K562 (cell line): ENCODE measurements around the gene CERS1. TPM values are rescaled to one million over a fixed set of nuclear protein-coding genes. Genes with fewer than 3 reads are reported as not detected.

ENCODE experiments used
- ATAC-seq: fragments of 200-7000 bp; cut with Tn5 transposase; 3 replicates; pipeline ENCODE4 v1.9.1; 2020; ENCODE audit warnings: moderate library complexity
- BruUV-seq: library from RNA; stranded (reverse); fragments of 400-500 nt; replicated peaks from 2 replicates; lab custom pipeline; 2021; lab: Mats Ljungman, UMichigan
- CTCF ChIA-PET: fragments of 300-600 bp; formaldehyde crosslinking; extraction: SDS; loops from one replicate; lab custom pipeline; 2021; ENCODE audit warnings: low intra/inter-chr PET ratio; lab: Yijun Ruan, JAX
- POLR2A ChIA-PET: fragments of 300-600, 350-650 bp; sonication (Branson Sonifier 250); formaldehyde crosslinking; extraction: SDS; loops from one replicate; lab custom pipeline; 2021; ENCODE audit warnings: antibody characterized with exemption, inconsistent platforms; lab: Yijun Ruan, JAX
- DNase-seq, 4 experiments: peaks; one replicate each; pipeline versions ENCODE4 v3.0.0 to v3.0.0-alpha.2; 2011 to 2018; ENCODE audit warnings: low spot score in 3 of 4, mixed read lengths in 3 of 4; ENCODE audit errors: extremely low read depth in 1 of 4
- FAIRE-seq: peaks from 2 replicates; lab custom pipeline; 2011; peaks lifted over from hg19 to GRCh38; lab: Jason Lieb, UNC
- H2AFZ ChIP-seq: 2 replicates; pipeline ENCODE4 v1.6.0; 2011; ENCODE audit warnings: low read depth, low read length, control low read depth, inconsistent platforms
- H3K27ac ChIP-seq: fragments of 200-600 bp; 3 replicates; pipeline ENCODE4 v1.8.0; 2011; ENCODE audit warnings: low read depth, mild to moderate bottlenecking, control low read depth, inconsistent platforms, low read length, moderate library complexity, mixed read lengths; ENCODE audit errors: extremely low read depth
- H3K27me3 ChIP-seq, 2 experiments: fragments of 300-600 bp in 1 of 2; 2 replicates in 1 of 2; 3 replicates in 1 of 2; pipeline versions ENCODE4 v1.6.0 to v1.8.0; 2011; ENCODE audit warnings: inconsistent platforms in 2 of 2, low read length in 2 of 2, mild to moderate bottlenecking in 1 of 2, mixed read lengths in 1 of 2, moderate library complexity in 1 of 2; ENCODE audit not compliant: control insufficient read depth in 2 of 2, insufficient read depth in 2 of 2
- H3K36me3 ChIP-seq: fragments of 300-600 bp; 3 replicates; pipeline ENCODE4 v1.8.0; 2011; ENCODE audit warnings: mild to moderate bottlenecking, low read length, inconsistent platforms; ENCODE audit not compliant: control insufficient read depth, insufficient read depth
- H3K4me1 ChIP-seq, 2 experiments: fragments of 200-600 bp in 1 of 2; replicated peaks in 1 of 2; 2 replicates in 1 of 2; 3 replicates in 1 of 2; pipeline versions ENCODE4 v1.5.1 to v1.8.0; 2011; ENCODE audit warnings: inconsistent platforms in 2 of 2, low read length in 2 of 2, mild to moderate bottlenecking in 1 of 2, mixed read lengths in 1 of 2, moderate library complexity in 1 of 2; ENCODE audit not compliant: control insufficient read depth in 2 of 2, insufficient read depth in 2 of 2
- H3K4me2 ChIP-seq: 2 replicates; pipeline ENCODE4 v1.6.1; 2011; ENCODE audit warnings: low read length, control low read depth, inconsistent platforms, mixed read lengths; ENCODE audit not compliant: insufficient read depth
- H3K4me3 ChIP-seq: fragments of 200-600 bp; sonication (generic), shearing (Covaris generic); 2 replicates; pipeline ENCODE4 v1.5.1; 2016; ENCODE audit warnings: control low read depth, inconsistent platforms
- H3K79me2 ChIP-seq: fragments of 200-600 bp; 3 replicates; pipeline ENCODE4 v1.8.0; 2011; ENCODE audit warnings: low read length, inconsistent platforms; ENCODE audit not compliant: control insufficient read depth, insufficient read depth
- H3K9ac ChIP-seq, 2 experiments: 2 replicates each; pipeline versions ENCODE4 v1.6.0 to v1.6.1; 2011; ENCODE audit warnings: low read depth in 2 of 2, low read length in 2 of 2, control low read depth in 1 of 2, inconsistent platforms in 1 of 2, mild to moderate bottlenecking in 1 of 2, mixed read lengths in 1 of 2; ENCODE audit not compliant: insufficient read depth in 1 of 2
- H3K9me1 ChIP-seq: one replicate; pipeline ENCODE4 v1.6.0; 2011; ENCODE audit warnings: inconsistent platforms, mild to moderate bottlenecking, low read length, moderate library complexity; ENCODE audit not compliant: control insufficient read depth, insufficient read depth
- H3K9me3 ChIP-seq: replicated peaks from 2 replicates; pipeline ENCODE4 v1.5.1; 2011; ENCODE audit warnings: low read depth, low read length, inconsistent platforms; ENCODE audit not compliant: control insufficient read depth, insufficient read depth
- H4K20me1 ChIP-seq: replicated peaks from 2 replicates; pipeline ENCODE4 v1.6.1; 2011; ENCODE audit warnings: low read length, inconsistent platforms, mixed read lengths; ENCODE audit not compliant: control insufficient read depth, insufficient read depth
- GTF2A2 ChIP-seq: IDR thresholded peaks from 2 replicates; pipeline ENCODE4 v1.6.1; 2016; ENCODE audit warnings: mild to moderate bottlenecking, missing genetic modification characterization, missing compliant biosample characterization
- KLF1 ChIP-seq: fragments of 450-650 bp; IDR thresholded peaks from 2 replicates; pipeline ENCODE4 v1.6.1; 2016; ENCODE audit warnings: missing genetic modification characterization, missing compliant biosample characterization
- NFYB ChIP-seq: IDR thresholded peaks from 2 replicates; pipeline ENCODE4 v1.6.1; 2011; ENCODE audit warnings: mild to moderate bottlenecking, moderate library complexity; ENCODE audit not compliant: insufficient read length; ENCODE audit errors: extremely low read depth
- NR2C1 ChIP-seq, 2 experiments: fragments of 450-650 bp; IDR thresholded peaks; 2 replicates each; pipeline ENCODE4 v1.6.1; 2017; ENCODE audit warnings: mild to moderate bottlenecking in 2 of 2, antibody characterized with exemption in 1 of 2, inconsistent platforms in 1 of 2, missing compliant biosample characterization in 1 of 2, missing genetic modification characterization in 1 of 2
- NR2C2 ChIP-seq, 2 experiments: fragments of 200-800 bp in 1 of 2; sonication (Bioruptor generic) in 1 of 2; sonication (generic) in 1 of 2; formaldehyde crosslinking in 1 of 2; IDR thresholded peaks; 2 replicates each; pipeline versions ENCODE4 v1.6.1 to v1.8.0; 2016 to 2022; ENCODE audit warnings: mild to moderate bottlenecking in 1 of 2, missing compliant biosample characterization in 1 of 2, missing genetic modification characterization in 1 of 2, missing genetic modification reagents in 1 of 2
- SMARCA4 ChIP-seq: fragments of 450-650 bp; IDR thresholded peaks from 2 replicates; pipeline ENCODE4 v1.6.1; 2016
- ZNF143 ChIP-seq: sonication (generic); formaldehyde crosslinking; IDR thresholded peaks from 2 replicates; pipeline ENCODE4 v1.9.0; 2022; ENCODE audit warnings: mild to moderate bottlenecking, missing genetic modification reagents
- ZNF717 ChIP-seq: fragments of 250-450 bp; sonication (Bioruptor Pico); IDR thresholded peaks from 2 replicates; pipeline ENCODE4 v1.5.0; 2021
- WGBS: fragments of 100-300 bp; shearing (Covaris generic); methylation state at CpG from one replicate; pipeline ENCODE4 v1.1.6; 2016; ENCODE audit warnings: low coverage, mixed read lengths; ENCODE audit not compliant: insufficient coverage; ENCODE audit errors: missing lambda C conversion rate; 5-methylcytosine and 5-hydroxymethylcytosine counted together
- in situ Hi-C: fragments of 300-500 bp; cut with MboI; formaldehyde crosslinking; loops from 4 replicates; pipeline ENCODE4 v1.15.0; 2018; ENCODE audit warnings: inconsistent platforms, mixed read lengths
- intact Hi-C: fragments of 100-400 bp; cut with micrococcal nuclease; formaldehyde crosslinking; loops from 2 replicates; pipeline ENCODE4 v1.14.2; 2022
- polyA plus RNA-seq, 8 experiments: library from polyadenylated mRNA; depleted of rRNA in 4 of 8; stranded (reverse) in 5 of 8; unstranded in 3 of 8; fragments of >200 nt; fragmentation: Nextera tagmentation in 2 of 8; fragmentation: Illumina TruSeq in 1 of 8; extraction: Ambion mirVana in 2 of 8; extraction: Trizol in 1 of 8; gene quantifications; 2 replicates each; pipeline versions ENCODE4 v1.2.1 to v1.2.3, GENCODE V29; 2011 to 2014; ENCODE audit warnings: inconsistent platforms in 1 of 8, missing spikeins in 1 of 8
- total RNA-seq, 7 experiments: library from RNA; depleted of rRNA in 6 of 7; stranded (reverse); fragments of >200 nt in 6 of 7; fragmentation: Illumina TruSeq in 2 of 7; extraction: Trizol in 2 of 7; gene quantifications; 2 replicates each; pipeline versions ENCODE4 v1.2.1 to v1.2.3, GENCODE V29; 2011 to 2021; ENCODE audit warnings: low replicate concordance in 1 of 7
- TF ChIP-seq, protein P1 (sequence below), 2 experiments: fragments of 450-650 bp; formaldehyde crosslinking in 1 of 2; IDR thresholded peaks; 2 replicates each; pipeline versions ENCODE4 v1.4.0 to v1.6.1; 2014 to 2020; ENCODE audit warnings: mild to moderate bottlenecking in 2 of 2, borderline replicate concordance in 1 of 2, low read depth in 1 of 2
- TF ChIP-seq, protein P2 (sequence below): fragments of 450-650 bp; formaldehyde crosslinking; IDR thresholded peaks from 2 replicates; pipeline ENCODE4 v1.4.0; 2020; ENCODE audit warnings: mild to moderate bottlenecking, mixed read lengths

The CERS1 gene
- total and polyA plus RNA-seq, 9 of the 15 experiments (the other 6 are each of a cell fraction or from before 2014, with no cell fraction given): 0.33 to 1.5 (median 0.86) TPM; not detected in 2

DNA sequence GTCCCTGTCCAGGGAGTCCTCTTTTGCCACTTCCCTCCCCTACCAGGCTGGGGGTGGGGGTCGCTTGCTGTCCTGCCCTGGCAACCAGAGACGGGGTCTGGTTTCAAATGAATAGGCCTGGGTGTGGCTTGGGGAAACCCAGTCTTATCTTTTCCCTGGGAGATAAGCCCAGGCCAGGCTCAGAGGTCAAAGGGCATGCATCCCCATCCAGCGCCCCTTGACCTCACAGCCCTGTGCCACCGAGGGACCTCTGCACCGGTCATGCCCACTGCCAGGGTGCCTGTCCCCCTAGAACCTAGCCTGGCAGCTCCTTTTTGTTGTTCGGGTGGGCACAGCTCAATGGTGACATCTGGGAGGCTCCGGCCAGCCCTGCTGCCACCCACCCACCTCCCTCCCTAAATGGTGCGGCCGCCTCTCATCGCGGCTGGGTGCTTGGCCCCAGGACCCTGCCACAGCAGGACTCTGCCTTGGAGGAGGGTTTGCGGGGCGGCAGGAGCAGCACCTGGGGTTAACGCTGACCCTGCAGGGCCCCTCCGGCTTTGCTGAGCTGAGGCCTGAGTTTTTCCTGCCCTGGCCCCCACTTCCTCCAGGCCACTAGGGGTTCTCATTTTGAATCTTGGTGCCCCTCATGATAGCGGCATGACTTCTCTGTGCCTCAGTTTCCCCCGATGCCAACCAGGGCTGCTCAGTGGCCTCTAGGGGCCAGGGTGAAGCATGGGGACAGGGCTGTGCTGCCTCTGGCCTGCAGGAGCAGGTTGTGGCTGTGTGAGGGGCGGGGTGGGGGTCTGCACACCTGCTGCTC lies 2.9 kb upstream of the CERS1 start:
- in situ Hi-C loops (no loop called here), intact Hi-C loops (loop anchor here (5.0 kb wide), 1 partner anchor 238 kb away; the partner anchor contains the start of gene TMEM161A)
- ATAC-seq (no peak), FAIRE-seq (no peak), DNase-seq (no peak)
- Histone ChIP-seq H3K27me3 (peaks cover 0 to 5% of the 10 kb centered on the region in 2 experiments; a peak in 1 of 5 replicates), H3K9me3 (no peaks in the 10 kb centered on the region), H3K4me1 (peaks cover 12 to 63% of the 10 kb centered on the region in 2 experiments), H2AFZ (no peak overlapping the region), H3K27ac (no peak overlapping the region), H3K36me3 (peaks cover 34% of the 10 kb centered on the region; the same call in 2 of the 3 replicates), H3K4me3 (no peak overlapping the region), H4K20me1 (peaks cover 17% of the 10 kb centered on the region), H3K9ac (peak overlapping the region in 1 of 2 experiments; percentile 86; a peak in 2 of 4 replicates), H3K9me1 (peaks cover 3% of the 10 kb centered on the region), H3K79me2 (no peaks in the 10 kb centered on the region), H3K4me2 (no peak overlapping the region; the same call in 1 of the 2 replicates)
- CTCF ChIA-PET: no interaction called here
- no TSS peak for BruUV-seq
- POLR2A ChIA-PET: interaction anchor here (0.5 to 1.9 kb wide), 5 partner anchors 9 to 20 kb away, joined by 3 to 9 read pairs (median 5); partner anchors contain the start of genes COPE and DDX49
- 62% methylated on average over 18 of the region's 18 CpGs for WGBS
- no peak for TF ChIP-seq ZNF143 (CRISPR knock-in tag)
- no peak for TF ChIP-seq ZNF717 (CRISPR knock-in tag)
- TF ChIP-seq NFYB: no peak
- no peak for TF ChIP-seq KLF1 (tag)
- TF ChIP-seq SMARCA4: 0 out of 2 replicates have a peak, but pooled peaks have one; percentile 17
- TF ChIP-seq, protein P1, sequence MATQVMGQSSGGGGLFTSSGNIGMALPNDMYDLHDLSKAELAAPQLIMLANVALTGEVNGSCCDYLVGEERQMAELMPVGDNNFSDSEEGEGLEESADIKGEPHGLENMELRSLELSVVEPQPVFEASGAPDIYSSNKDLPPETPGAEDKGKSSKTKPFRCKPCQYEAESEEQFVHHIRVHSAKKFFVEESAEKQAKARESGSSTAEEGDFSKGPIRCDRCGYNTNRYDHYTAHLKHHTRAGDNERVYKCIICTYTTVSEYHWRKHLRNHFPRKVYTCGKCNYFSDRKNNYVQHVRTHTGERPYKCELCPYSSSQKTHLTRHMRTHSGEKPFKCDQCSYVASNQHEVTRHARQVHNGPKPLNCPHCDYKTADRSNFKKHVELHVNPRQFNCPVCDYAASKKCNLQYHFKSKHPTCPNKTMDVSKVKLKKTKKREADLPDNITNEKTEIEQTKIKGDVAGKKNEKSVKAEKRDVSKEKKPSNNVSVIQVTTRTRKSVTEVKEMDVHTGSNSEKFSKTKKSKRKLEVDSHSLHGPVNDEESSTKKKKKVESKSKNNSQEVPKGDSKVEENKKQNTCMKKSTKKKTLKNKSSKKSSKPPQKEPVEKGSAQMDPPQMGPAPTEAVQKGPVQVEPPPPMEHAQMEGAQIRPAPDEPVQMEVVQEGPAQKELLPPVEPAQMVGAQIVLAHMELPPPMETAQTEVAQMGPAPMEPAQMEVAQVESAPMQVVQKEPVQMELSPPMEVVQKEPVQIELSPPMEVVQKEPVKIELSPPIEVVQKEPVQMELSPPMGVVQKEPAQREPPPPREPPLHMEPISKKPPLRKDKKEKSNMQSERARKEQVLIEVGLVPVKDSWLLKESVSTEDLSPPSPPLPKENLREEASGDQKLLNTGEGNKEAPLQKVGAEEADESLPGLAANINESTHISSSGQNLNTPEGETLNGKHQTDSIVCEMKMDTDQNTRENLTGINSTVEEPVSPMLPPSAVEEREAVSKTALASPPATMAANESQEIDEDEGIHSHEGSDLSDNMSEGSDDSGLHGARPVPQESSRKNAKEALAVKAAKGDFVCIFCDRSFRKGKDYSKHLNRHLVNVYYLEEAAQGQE (IDR thresholded peaks at IDR 0.05; ENCODE audit: borderline replicate concordance): no peak
- TF ChIP-seq, protein P1 (CRISPR knock-in tag; IDR thresholded peaks at IDR 0.05; ENCODE audit: low read depth): no peak
- no peak for TF ChIP-seq GTF2A2 (tag)
- peak; percentile 73 for TF ChIP-seq NR2C2 (CRISPR knock-in tag; IDR thresholded peaks at IDR 0.05)
- peak; percentile 96 for TF ChIP-seq NR2C2 (tag; IDR thresholded peaks at IDR 0.05)
- peak; percentile 90 for TF ChIP-seq NR2C1 (IDR thresholded peaks at IDR 0.05)
- peak; percentile 96 for TF ChIP-seq NR2C1 (tag; IDR thresholded peaks at IDR 0.05)
- TF ChIP-seq, protein P2, sequence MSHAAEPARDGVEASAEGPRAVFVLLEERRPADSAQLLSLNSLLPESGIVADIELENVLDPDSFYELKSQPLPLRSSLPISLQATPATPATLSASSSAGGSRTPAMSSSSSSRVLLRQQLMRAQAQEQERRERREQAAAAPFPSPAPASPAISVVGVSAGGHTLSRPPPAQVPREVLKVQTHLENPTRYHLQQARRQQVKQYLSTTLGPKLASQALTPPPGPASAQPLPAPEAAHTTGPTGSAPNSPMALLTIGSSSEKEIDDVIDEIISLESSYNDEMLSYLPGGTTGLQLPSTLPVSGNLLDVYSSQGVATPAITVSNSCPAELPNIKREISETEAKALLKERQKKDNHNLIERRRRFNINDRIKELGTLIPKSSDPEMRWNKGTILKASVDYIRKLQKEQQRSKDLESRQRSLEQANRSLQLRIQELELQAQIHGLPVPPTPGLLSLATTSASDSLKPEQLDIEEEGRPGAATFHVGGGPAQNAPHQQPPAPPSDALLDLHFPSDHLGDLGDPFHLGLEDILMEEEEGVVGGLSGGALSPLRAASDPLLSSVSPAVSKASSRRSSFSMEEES: no peak
